Measurements from ENCODE around the gene TENM3. TPM values are rescaled to one million over a fixed set of nuclear protein-coding genes. Genes with fewer than 3 reads are reported as not detected.

TENM3 gene
- total RNA-seq, 2 experiments from 2014 or later = not detected

- no TSS peak for BruUV-seq (replicated peaks)
- H3K79me2 ChIP-seq (ENCODE audit: insufficient read depth, low read depth, low read length) = no peaks in the 10 kb centered on the region
- no peak overlapping the region for H3K27ac ChIP-seq (ENCODE audit: low read depth, low read length, poor library complexity, severe bottlenecking)
- H3K9me2 ChIP-seq (ENCODE audit: insufficient read depth, low read length) = no peaks in the 10 kb centered on the region
- H4K20me1 ChIP-seq (ENCODE audit: insufficient read depth, low read length) = no peaks in the 10 kb centered on the region
- POLR2A ChIA-PET = no interaction called here
- CTCF ChIA-PET (ENCODE audit: unreplicated experiment) = no interaction called here
- intact Hi-C loops (cut with micrococcal nuclease; ENCODE audit: unreplicated experiment) = no loop called here
- no peaks in the 10 kb centered on the region for H3K4me1 ChIP-seq (ENCODE audit: insufficient read depth, low read length, poor library complexity, severe bottlenecking)
- no peaks in the 10 kb centered on the region for H3K9me3 ChIP-seq (ENCODE audit: low read length)
- H3K4me2 ChIP-seq (ENCODE audit: low read length) = no peak overlapping the region
- H3K4me3 ChIP-seq (ENCODE audit: low read depth, low read length, poor library complexity, severe bottlenecking) = no peak overlapping the region
- no peak for TF ChIP-seq CTCF (conservative IDR thresholded peaks at IDR 0.05; ENCODE audit: low read length)
- TF ChIP-seq EZH2phosphoT487 (IDR thresholded peaks at IDR 0.05; ENCODE audit: borderline replicate concordance, low read depth, low read length) = no peak
- no peak for DNase-seq (ENCODE audit: low spot score)
- no peaks in the 10 kb centered on the region for H3K36me3 ChIP-seq (ENCODE audit: insufficient read depth, low read length)
- H2AFZ ChIP-seq (ENCODE audit: low read length) = no peak overlapping the region
These were observed 33.3 kb downstream of the TENM3 start for GRCh38 chr4:182276210-182277109.

DNA sequence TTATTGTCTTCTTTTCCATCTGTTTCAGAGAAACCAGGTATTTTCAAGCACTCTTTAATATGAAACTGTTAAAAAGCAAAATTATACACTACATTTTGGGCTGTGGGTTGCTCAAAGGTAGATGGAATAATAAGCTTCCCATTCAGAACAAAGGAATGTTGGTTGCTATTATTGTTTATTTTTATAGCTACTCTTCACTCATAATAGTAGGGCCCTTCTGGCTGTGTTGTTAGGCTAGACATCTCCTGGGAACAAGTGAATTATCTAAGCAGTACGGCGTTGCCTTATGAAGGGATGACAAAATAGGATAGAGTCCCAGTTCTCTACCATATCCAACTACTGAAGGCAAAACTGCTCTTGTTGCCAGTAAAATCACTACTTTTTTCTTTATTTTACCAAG lies 34.2 kb downstream of the TENM3 start:
- ChIA-PET POLR2A (interaction anchor here (0.8 kb wide), 1 partner anchor 17 kb away, joined by 3 read pairs; no protein-coding TSS in a partner anchor), CTCF (ENCODE audit: unreplicated experiment) (no interaction called here)
- intact Hi-C loops (cut with micrococcal nuclease; ENCODE audit: unreplicated experiment) = no loop called here
- DNase-seq (ENCODE audit: low spot score) = no peak
- no peaks in the 10 kb centered on the region for H3K36me3 ChIP-seq (ENCODE audit: insufficient read depth, low read length)
- no peaks in the 10 kb centered on the region for H3K79me2 ChIP-seq (ENCODE audit: insufficient read depth, low read depth, low read length)
- H3K27ac ChIP-seq (ENCODE audit: low read depth, low read length, poor library complexity, severe bottlenecking) = no peak overlapping the region
- H4K20me1 ChIP-seq (ENCODE audit: insufficient read depth, low read length) = no peaks in the 10 kb centered on the region
- no peak overlapping the region for H2AFZ ChIP-seq (ENCODE audit: low read length)
- TF ChIP-seq EZH2phosphoT487 (IDR thresholded peaks at IDR 0.05; ENCODE audit: borderline replicate concordance, low read depth, low read length) = no peak
- no peak for TF ChIP-seq CTCF (conservative IDR thresholded peaks at IDR 0.05; ENCODE audit: low read length)
- H3K9me3 ChIP-seq (ENCODE audit: low read length) = no peaks in the 10 kb centered on the region
- H3K4me3 ChIP-seq (ENCODE audit: low read depth, low read length, poor library complexity, severe bottlenecking) = no peak overlapping the region
- no peak overlapping the region for H3K4me2 ChIP-seq (ENCODE audit: low read length)
- no peaks in the 10 kb centered on the region for H3K9me2 ChIP-seq (ENCODE audit: insufficient read depth, low read length)
- no TSS peak for BruUV-seq (replicated peaks)
- no peaks in the 10 kb centered on the region for H3K4me1 ChIP-seq (ENCODE audit: insufficient read depth, low read length, poor library complexity, severe bottlenecking)

DNA sequence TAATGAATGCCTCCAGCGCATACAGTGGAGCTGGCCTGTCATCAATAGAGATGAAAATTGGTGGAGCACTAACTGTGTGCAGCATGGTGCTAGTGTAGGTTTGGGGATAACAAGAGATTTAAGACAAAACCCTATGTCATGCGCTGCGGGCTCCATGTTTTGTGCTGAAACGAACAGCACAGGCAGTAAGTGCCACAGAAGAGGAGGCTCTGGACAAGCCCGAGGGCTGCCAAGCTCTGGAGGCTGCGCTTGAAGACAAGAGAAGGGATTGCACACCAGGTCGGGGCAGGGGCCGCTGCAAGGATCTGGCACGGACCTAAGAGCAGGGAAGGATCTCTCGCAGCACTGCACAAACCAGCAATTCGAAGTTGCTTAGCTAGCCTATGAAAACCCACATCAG lies 35.5 kb downstream of the TENM3 start:
- no TSS peak for BruUV-seq (replicated peaks)
- no peak overlapping the region for H3K4me3 ChIP-seq (ENCODE audit: low read depth, low read length, poor library complexity, severe bottlenecking)
- H3K79me2 ChIP-seq (ENCODE audit: insufficient read depth, low read depth, low read length) = no peaks in the 10 kb centered on the region
- no peaks in the 10 kb centered on the region for H3K9me3 ChIP-seq (ENCODE audit: low read length)
- POLR2A ChIA-PET = interaction anchor here (0.6 kb wide), 2 partner anchors 11 to 1744 kb away, joined by 3 read pairs; no protein-coding TSS in a partner anchor
- H4K20me1 ChIP-seq (ENCODE audit: insufficient read depth, low read length) = no peaks in the 10 kb centered on the region
- H2AFZ ChIP-seq (ENCODE audit: low read length) = no peak overlapping the region
- H3K27ac ChIP-seq (ENCODE audit: low read depth, low read length, poor library complexity, severe bottlenecking) = no peak overlapping the region
- intact Hi-C loops (cut with micrococcal nuclease; ENCODE audit: unreplicated experiment) = no loop called here
- CTCF ChIA-PET (ENCODE audit: unreplicated experiment) = no interaction called here
- H3K36me3 ChIP-seq (ENCODE audit: insufficient read depth, low read length) = no peaks in the 10 kb centered on the region
- H3K4me1 ChIP-seq (ENCODE audit: insufficient read depth, low read length, poor library complexity, severe bottlenecking) = no peaks in the 10 kb centered on the region
- DNase-seq (ENCODE audit: low spot score) = no peak
- no peaks in the 10 kb centered on the region for H3K9me2 ChIP-seq (ENCODE audit: insufficient read depth, low read length)
- H3K4me2 ChIP-seq (ENCODE audit: low read length) = no peak overlapping the region
- TF ChIP-seq EZH2phosphoT487 (IDR thresholded peaks at IDR 0.05; ENCODE audit: borderline replicate concordance, low read depth, low read length) = no peak
- TF ChIP-seq CTCF (conservative IDR thresholded peaks at IDR 0.05; ENCODE audit: low read length) = no peak

All from OCI-LY7 (cell line).